Measurements from ENCODE around the gene ZC3H12A.

GRCh38 chr1:37517569-37517968 is 43.2 kb downstream of the ZC3H12A start:
- TF ChIP-seq EZH2 (IDR thresholded peaks at IDR 0.05; ENCODE audit: borderline replicate concordance, low read length): no peak
- TF ChIP-seq CTCF (IDR thresholded peaks at IDR 0.05; ENCODE audit: low read length): no peak

Measured in OCI-LY1 (cell line).